Activated T-cell treated with anti-CD3 and anti-CD28 coated beads, Interleukin-2, amount 50 U/mL, for 24 hours (primary cell): ENCODE measurements around the gene CHN2.
"Not testable (repeated sequence)": the region's sequence is repeated elsewhere in the genome, so short reads cannot be mapped to it uniquely, and the experiment has no call there.

Experiments used
- DNase-seq: peaks from one replicate; pipeline ENCODE4 v3.0.0-alpha.2; 2020
- H3K27ac Mint-ChIP-seq: 2 replicates; pipeline ENCODE4 v1.8.0; 2020; ENCODE audit warnings: mild to moderate bottlenecking, mixed read lengths
- H3K27me3 Mint-ChIP-seq: 2 replicates; pipeline ENCODE4 v1.8.0; 2020; ENCODE audit warnings: mixed read lengths
- H3K36me3 Mint-ChIP-seq: 2 replicates; pipeline ENCODE4 v1.8.0; 2020; ENCODE audit warnings: low read depth, mixed read lengths
- H3K4me1 Mint-ChIP-seq: 2 replicates; pipeline ENCODE4 v1.8.0; 2020; ENCODE audit warnings: low read depth, mixed read lengths
- H3K4me3 Mint-ChIP-seq: 2 replicates; pipeline ENCODE4 v1.8.0; 2020; ENCODE audit warnings: mild to moderate bottlenecking, moderate library complexity, mixed read lengths
- H3K9me3 Mint-ChIP-seq: 2 replicates; pipeline ENCODE4 v1.8.0; 2020; ENCODE audit warnings: mixed read lengths

The CHN2 gene

GRCh38 chr7:29527505-29528108 lies 333.0 kb downstream of the CHN2 start:
- Mint-ChIP-seq H3K27ac (no peak overlapping the region), H3K9me3 (no peaks in the 10 kb centered on the region), H3K36me3 (no peaks in the 10 kb centered on the region), H3K4me1 (no peaks in the 10 kb centered on the region), H3K27me3 (peaks cover 3% of the 10 kb centered on the region), H3K4me3 (no peak overlapping the region)
- no peak for DNase-seq

GRCh38 chr7:29528526-29528925 lies 334.0 kb downstream of the CHN2 start:
- H3K27ac Mint-ChIP-seq, DNase-seq, H3K27me3 Mint-ChIP-seq, H3K4me1 Mint-ChIP-seq, H3K4me3 Mint-ChIP-seq, H3K9me3 Mint-ChIP-seq, H3K36me3 Mint-ChIP-seq: not testable (repeated sequence)
